LNCAP (cell line): Measurements from ENCODE around the gene CEP57.

Experiments used
- CTCF ChIP-seq: fragments of 450-650 bp; IDR thresholded peaks from 2 replicates; pipeline ENCODE4 v1.5.1; 2017; ENCODE audit warnings: mild to moderate bottlenecking

The CEP57 gene

GRCh38 chr11:95827696-95828095 lies 37.4 kb downstream of the CEP57 start:
- TF ChIP-seq CTCF, result no peak

- no peak for TF ChIP-seq CTCF
Measured at GRCh38 chr11:95829580-95830259, 39.4 kb downstream of the CEP57 start.

GRCh38 chr11:95831198-95831883 lies 41.0 kb downstream of the CEP57 start:
- no peak for TF ChIP-seq CTCF

- TF ChIP-seq CTCF, result no peak
Measured at GRCh38 chr11:95832763-95833162, 42.5 kb downstream of the CEP57 start.

GRCh38 chr11:95833378-95833777 lies 43.1 kb downstream of the CEP57 start:
- no peak for TF ChIP-seq CTCF

- TF ChIP-seq CTCF, result no peak
Measured at GRCh38 chr11:95835351-95835750, 45.1 kb downstream of the CEP57 start.

GRCh38 chr11:95835768-95836488 lies 45.6 kb downstream of the CEP57 start:
- TF ChIP-seq CTCF, result peak; percentile 94
